Fibroblast of skin of left biceps (primary cell): Measurements from ENCODE around the gene TNFAIP3.
"Not testable (repeated sequence)": the region's sequence is repeated elsewhere in the genome, so short reads cannot be mapped to it uniquely, and the experiment has no call there.

Experiments used
- DNase-seq, 2 experiments: peaks; one replicate each; pipeline ENCODE4 v3.0.0-alpha.2; 2013; ENCODE audit warnings: low read depth in 2 of 2

TNFAIP3 gene

GRCh38 chr6:137844773-137845172 lies 22.3 kb upstream of the TNFAIP3 start:
- not testable (repeated sequence) for DNase-seq

- DNase-seq: no peak
Measured at GRCh38 chr6:137845460-137845859, 21.6 kb upstream of the TNFAIP3 start.

- DNase-seq: no peak
Measured at GRCh38 chr6:137846274-137846673, 20.8 kb upstream of the TNFAIP3 start.

DNA sequence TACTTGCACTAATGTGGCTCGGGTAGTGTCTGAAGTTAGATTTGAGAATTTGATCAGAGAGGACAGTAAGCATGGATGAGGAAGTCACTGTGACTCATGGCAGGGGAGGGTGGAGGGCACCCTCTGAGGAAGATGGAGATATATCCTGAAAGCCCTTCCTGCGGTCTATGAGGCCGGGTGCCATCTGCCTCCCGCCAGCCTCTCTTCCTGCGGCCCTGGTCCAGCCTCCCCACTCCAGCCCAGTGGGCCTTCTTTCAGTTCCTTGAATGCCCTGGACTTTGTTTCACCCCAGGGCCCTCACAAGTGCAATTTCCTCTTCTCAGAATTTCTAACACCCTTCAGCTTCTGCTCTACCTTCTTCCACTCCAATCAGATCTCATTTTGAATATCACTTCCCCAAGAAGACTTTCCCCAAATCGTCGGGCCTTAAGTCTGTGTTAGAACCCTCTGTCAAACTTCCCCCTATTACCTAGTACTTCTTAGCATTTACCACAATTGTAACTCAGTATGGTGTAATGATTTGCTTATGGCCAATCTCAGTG lies 20.2 kb upstream of the TNFAIP3 start:
- DNase-seq: no peak

DNA sequence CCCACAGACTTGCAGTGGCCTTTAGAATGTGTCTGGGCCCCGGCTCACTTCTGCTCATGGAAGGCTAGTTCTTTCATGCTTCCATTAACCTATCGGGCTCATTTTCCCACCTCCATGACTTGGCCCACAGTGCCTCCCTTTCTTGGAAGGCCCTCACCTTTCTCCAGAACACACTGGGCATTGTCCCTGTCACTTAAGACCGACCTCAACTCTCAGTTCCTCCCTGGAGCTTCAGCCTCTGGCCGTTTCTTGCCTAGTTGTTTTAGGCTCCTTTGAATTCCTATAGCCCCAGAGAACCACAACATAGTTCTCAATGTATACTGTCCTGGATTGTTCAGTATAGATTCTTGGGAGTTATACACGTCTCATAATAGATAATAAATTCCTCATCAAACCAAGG lies 19.3 kb upstream of the TNFAIP3 start:
- no peak for DNase-seq

GRCh38 chr6:137848672-137849071 lies 18.4 kb upstream of the TNFAIP3 start:
- DNase-seq: peak; percentile 33 to 46

GRCh38 chr6:137849181-137849980 lies 17.7 kb upstream of the TNFAIP3 start:
- no peak for DNase-seq

DNA sequence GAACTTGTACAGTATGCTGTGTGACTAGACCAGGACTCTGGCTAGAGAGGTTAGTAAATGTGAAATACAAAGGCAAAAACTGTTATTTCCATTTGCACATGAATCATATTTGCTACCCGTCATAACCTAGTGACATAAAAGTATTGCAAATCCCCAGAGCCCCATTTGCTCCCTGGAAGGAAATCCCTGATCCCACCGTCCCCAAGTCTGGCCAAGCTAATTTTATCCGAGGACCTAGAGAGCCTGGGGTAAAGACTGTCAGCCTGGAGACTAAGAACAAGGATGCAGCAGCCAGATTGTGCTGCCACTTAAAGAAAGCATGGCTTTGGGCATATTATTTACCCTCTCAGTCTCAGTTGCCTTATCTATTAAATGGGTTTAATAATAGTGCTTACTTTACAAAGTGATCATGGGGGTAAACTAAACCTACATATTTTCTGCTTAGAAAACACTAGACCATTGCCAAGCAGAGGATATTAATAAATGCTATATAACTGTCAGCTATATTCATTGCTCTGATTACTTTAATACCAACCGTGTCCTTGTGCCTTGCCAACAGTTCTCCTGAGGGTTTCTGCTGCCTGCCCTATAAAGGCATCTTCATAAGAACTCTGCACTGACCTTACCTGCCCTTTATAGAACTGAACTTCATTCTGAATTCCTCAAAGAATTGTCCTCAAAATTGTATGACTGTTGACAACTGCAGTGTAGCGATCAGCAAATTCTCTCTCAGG lies 16.9 kb upstream of the TNFAIP3 start:
- DNase-seq: no peak

DNA sequence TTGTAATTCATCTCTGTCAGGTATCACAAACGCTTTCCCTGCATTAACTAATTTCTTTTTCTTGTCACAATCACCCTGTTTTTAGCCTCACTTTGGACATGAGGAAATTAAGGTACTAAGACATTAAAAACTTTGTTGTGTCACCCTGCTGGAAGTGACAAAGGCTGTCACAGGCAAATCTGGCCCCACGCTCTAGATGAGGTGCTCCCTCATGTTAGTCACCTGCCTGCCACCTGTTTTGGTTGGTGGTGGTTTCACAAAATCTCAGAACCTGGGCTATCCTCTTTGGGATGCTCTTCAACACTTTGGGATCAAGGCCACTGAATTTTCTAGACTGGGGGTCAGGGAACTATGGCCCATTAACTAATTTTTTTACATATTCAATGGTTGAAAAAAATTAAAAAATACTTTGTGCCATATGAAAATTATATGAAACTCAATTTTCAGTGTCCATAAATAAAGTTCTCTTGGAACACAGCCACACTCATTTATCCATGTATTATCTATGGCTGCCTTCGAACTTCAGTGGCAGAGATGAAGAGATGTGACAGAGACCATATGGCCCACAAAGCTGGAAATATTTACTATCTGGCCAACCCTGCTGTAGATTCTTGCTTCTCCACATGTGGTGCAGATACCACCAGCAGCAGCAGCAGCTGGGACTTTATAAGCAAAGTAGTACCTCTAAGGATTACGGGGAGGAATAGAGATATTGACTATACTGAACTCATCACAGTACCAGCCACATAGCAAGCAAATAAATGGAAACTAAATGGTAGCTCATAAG lies 16.1 kb upstream of the TNFAIP3 start:
- DNase-seq: no peak

- DNase-seq: no peak
Measured at GRCh38 chr6:137851669-137852068, 15.4 kb upstream of the TNFAIP3 start.

DNA sequence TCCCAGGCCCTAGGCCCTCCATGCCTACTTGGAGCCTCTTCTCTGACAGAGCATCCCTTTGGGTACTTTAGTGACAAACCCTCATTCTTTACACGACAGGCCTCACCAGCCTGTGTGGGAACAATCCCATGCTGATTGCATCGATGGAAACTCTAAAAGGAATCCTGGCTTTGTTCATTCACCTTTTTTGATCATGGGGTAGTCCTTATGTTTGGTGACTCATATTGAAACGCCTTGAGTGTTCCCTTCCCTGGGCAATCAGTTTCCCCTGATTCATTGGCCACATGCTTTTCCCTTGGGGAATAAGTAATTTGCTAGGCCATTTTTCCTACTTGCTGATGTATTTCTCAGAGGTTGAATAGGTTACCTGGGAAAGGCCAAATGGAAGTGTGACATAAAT lies 14.7 kb upstream of the TNFAIP3 start:
- DNase-seq: no peak

DNA sequence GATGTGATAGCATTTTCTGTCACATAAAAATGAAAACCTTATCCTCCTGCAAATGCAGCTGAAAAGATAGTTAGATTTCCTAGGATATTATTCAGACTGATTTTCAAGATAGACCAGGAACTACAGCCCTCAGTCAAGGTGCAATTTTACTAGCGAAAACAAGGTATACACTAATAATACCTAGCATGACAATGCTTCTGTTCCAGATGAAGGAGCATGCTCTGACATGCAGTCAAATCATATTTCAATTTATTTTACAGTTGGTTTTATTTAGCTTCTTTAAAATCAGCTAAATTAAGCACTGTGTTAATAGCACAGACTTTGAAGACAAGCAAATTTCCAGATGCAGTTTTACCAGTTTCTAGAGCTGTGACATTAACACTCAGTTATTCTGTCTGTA lies 14.2 kb upstream of the TNFAIP3 start:
- DNase-seq: no peak

DNA sequence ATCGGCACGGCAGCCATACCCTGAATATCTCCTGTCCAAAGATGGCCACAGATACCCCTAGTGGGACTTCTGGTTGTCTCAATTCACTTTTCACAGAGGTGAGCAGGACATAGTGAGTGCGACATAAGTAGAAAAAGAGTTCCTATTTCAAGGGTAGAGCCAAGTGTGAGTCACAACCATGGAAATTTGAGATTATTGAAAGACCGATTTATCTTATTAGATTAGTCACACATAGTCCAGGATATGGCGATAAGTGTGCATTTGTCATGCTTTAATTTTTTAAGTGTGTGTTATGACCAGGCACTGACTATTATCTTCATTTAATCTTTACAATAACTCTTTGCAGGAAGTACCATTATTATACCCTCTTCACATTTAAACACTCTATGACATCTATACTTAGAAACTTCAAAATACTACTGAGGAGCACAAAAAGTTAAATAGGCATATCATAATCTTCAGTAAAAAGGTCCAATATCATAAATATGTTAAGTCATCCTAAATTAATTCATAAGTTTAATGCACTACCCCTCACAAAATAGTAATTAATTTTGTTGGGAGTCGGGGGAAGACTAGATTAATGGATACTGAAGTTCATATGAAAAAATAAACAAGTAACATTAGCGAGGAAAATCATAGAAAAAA lies 13.4 kb upstream of the TNFAIP3 start:
- DNase-seq: no peak

GRCh38 chr6:137856138-137856898 lies 10.7 kb upstream of the TNFAIP3 start:
- no peak for DNase-seq

DNA sequence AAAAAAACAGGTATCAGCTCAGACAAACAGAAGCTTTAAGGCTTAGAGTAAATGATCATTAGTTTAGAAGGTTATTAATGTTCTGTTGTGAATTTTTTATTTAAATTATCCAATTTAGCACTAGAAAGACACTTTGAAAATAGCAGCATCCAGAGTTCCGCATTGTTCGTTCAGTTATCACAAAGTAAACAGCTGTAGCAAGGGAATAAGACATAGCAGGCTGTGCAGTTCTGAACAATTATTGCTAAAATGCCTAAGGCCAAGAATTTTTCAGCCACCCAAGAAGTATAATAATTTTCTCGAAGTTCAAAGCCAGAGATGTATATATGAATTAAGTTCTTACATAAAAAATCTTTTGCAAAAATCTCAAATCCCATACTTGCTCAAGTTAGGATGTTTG lies 8.0 kb upstream of the TNFAIP3 start:
- DNase-seq: no peak

DNA sequence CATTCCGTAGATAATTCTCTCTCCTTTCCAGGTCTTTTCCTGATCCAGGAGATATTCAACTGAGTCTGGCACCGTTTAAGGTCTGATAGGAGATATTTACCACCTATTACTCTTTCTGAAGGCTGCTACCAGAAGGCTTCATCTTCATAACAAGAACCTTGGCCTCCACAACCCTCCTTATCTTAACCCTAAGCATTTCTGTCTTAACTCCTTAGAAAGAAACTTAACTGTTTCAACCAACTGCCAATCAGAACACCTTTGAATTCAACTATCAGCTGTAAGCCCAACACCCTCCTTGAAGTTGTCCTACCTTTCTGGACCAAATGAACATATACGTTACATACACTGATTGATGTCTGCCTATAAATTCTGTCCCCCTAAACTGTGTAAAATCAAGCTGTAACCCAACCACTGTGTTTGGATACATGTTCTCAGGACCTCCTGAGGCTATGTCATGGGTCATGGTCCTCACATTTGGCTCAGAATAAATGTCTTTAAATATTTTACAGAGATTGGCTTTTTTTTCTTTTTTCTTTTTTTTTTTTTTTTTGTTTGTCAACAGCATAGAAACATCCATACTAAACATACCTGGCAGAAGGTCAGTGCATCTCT lies 6.6 kb upstream of the TNFAIP3 start:
- no peak for DNase-seq

DNA sequence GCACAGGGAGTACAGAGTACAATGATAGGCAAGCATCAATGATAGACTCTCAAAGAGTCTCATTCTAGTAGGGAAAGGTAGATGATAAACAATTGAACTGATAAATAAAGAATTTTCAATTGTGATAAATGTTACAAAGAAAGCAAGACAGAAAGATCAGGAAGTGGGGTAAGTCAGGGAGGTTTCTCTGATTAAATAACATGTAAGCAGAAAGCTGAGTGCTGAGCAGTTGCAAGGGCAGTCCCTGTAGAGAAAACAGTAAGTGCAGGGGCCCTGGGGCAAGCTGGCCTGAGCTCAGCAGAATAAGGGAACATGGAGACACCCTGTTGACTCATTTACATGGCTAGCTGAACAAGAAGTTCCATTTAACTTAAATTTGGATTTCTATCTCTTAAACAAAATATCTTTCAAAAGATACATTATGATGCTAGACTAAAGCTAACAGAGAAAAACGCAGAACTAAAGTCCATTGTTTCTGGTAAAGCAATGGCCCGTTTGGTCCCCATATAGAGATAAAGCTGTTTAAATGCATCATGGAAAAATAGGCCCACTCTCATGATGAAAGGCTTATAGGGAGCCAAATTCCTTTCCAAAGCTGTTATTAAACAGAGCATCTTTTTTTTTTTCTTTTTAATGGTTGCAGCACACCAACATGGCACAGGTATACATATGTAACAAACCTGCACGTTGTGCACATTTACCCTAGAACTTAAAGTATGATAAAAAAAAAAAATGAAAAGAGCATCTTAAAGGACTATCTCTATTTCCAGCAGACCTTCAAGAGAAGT lies 5.3 kb upstream of the TNFAIP3 start:
- DNase-seq: no peak

DNA sequence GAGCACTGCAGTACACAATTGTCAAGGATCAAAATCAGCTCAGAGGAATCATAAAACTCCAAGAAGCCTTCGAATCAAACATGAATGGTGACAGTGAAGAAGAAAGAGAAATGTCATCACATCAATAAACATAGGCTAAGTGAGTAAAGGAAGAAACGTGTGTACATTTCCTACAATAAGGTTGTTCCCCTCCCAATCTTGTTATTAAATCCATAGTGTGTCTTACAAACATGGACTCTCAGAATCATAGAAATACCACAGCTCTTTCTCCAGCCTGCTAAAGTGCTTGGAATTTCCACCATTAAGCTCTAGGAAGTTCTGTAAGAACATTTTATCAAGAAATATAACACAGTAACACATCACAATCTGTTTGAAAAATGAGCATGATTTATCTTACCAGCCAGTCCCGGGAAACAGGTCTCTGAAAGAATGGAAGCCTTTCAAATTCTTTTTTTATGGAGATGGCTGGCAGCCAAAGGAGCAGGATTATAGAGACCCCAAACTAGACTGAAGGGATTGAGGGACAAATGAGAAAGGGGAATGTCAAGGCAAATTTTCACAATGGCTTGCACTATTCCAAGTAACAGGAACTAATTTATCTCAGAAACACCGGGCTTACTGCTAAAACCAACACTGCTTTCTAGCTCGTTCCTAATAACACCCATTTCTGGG lies 4.5 kb upstream of the TNFAIP3 start:
- no peak for DNase-seq
